Heart left ventricle (tissue), 13 donors: Measurements from ENCODE around the gene GOLPH3L.
"Not testable (repeated sequence)": the region's sequence is repeated elsewhere in the genome, so short reads cannot be mapped to it uniquely, and the experiment has no call there.

ENCODE experiments used
- CTCF ChIP-seq, 12 donors: fragments of 200-600 bp; sonication (generic) in 4 of 12; IDR thresholded peaks; one replicate each; pipeline versions ENCODE4 v1.5.0 to v1.8.0; 2018 to 2022; ENCODE audit warnings: antibody characterized with exemption in 12 of 12, mild to moderate bottlenecking in 5 of 12
- POLR2A ChIP-seq, 2 donors: fragments of 450-650 bp; IDR thresholded peaks; one replicate each; pipeline ENCODE4 v1.6.1; 2017; ENCODE audit warnings: antibody characterized with exemption in 2 of 2, mild to moderate bottlenecking in 2 of 2, moderate library complexity in 2 of 2
- donor health status: ischemic (EF 13 %, LVEDD 7.1; RV severe dilation, severe dysfunction).
- donor health status: DM: no; HTN: yes; CAD: no.
- donor health status: DM: no; HTN: no; CAD: no.
- donor health status: ischemic (EF 25% LVEDD 6.9; RV normal size, moderate dysfunction).
- donor health status: ischemic (EF 25% LVEDD 5.7; RV mildly dilated, moderate dysfunction).
- donor health status: ischemic (EF 35%, LVEDD 5.7; RV mildly dilated, moderate dysfunction).
- donor health status: nonischemic (EF 11% LVEDD 7.7; RV severe dilation, severe dysfunction).
- donor health status: DM: yes; HTN: yes; CAD: no.
- donor health status: PGD.
- donor health status: ischemic (EF 29% LVEDD 5.4; RV normal size, mild dysfunction).
- donor health status: nonischemic (EF 23%, LVEDD 6.1; RV moderate dilation, normal function).

DNA sequence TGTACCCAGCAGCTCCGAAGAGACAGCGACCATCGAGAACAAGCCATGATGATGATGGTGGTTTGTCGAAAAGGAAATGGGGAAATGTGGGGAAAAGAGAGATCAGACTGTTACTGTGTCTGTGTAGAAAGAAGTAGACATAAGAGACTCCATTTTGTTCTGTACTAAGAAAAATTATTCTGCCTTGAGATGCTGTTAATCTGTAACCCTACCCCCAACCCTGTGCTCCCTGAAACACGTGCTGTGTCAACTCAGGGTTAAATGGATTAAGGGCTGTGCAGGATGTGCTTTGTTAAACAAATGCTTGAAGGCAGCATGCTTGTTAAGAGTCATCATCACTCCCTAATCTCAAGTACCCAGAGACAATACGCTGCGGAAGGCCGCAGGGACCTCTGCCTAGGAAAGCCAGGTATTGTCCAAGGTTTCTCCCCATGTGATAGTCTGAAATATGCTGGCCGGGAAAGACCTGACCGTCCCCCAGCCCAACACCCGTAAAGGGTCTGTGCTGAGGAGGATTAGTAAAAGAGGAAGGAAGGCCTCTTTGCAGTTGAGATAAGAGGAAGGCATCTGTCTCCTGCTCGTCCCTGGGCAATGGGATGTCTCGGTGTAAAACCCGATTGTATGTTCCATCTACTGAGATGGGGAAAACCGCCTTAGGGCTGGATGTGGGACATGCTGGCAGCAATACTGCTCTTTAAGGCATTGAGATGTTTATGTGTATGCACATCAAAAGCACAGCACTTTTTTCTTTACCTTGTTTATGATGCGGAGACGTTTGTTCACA is 61.9 kb downstream of the GOLPH3L start:
- TF ChIP-seq CTCF, POLR2A (IDR thresholded peaks at IDR 0.05): not testable (repeated sequence)
